ENCODE data around the gene NFIB. TPM values are rescaled to one million over a fixed set of nuclear protein-coding genes. Genes with fewer than 3 reads are reported as not detected.

The NFIB gene
- polyA plus RNA-seq, 1 of the 3 experiments (the other 2 are of a cell fraction) = 9.2 TPM

GRCh38 chr9:14185016-14185415 is 128.9 kb downstream of the NFIB start:
- Histone ChIP-seq H3K36me3 (replicated peaks in 1 of 2; ENCODE audit: control insufficient read depth in 1 of 2, insufficient read depth in 2 of 2, low read length in 1 of 2) (peaks cover 0 to 3% of the 10 kb centered on the region in 2 experiments), H3K27ac (ENCODE audit: low read depth in 2 of 2, low read length in 1 of 2) (no peak overlapping the region), H3K4me2 (no peak overlapping the region), H3K4me1 (ENCODE audit: control insufficient read depth in 1 of 2, insufficient read depth in 2 of 2, low read depth in 1 of 2, low read length in 1 of 2) (peaks cover 6 to 23% of the 10 kb centered on the region in 2 experiments; a peak in 3 of 4 replicates), H3K9ac (no peak overlapping the region), H3K4me3 (ENCODE audit: low read depth in 2 of 2, low read length in 1 of 2) (no peak overlapping the region), H3K27me3 (ENCODE audit: insufficient read depth) (no peaks in the 10 kb centered on the region), H3F3A (replicated peaks; ENCODE audit: insufficient read depth) (no peaks in the 10 kb centered on the region), H3K9me2 (no peaks in the 10 kb centered on the region), H3K79me2 (ENCODE audit: insufficient read depth) (peaks cover 47% of the 10 kb centered on the region), H4K20me1 (ENCODE audit: insufficient read depth) (peaks cover 4% of the 10 kb centered on the region; the same call in 1 of the 2 replicates), H2AFZ (ENCODE audit: low read depth) (no peak overlapping the region), H3K9me3 (no peaks in the 10 kb centered on the region)
- TF ChIP-seq EP300 (IDR thresholded peaks at IDR 0.05; ENCODE audit: borderline replicate concordance in 1 of 2, low read depth in 1 of 2, low read length in 1 of 2) (no peak), CHD2 (IDR thresholded peaks at IDR 0.05; ENCODE audit: low read length, partially characterized antibody) (no peak), RFX5 (IDR thresholded peaks at IDR 0.05; ENCODE audit: low read length) (no peak), TAF1 (IDR thresholded peaks at IDR 0.05; ENCODE audit: borderline replicate concordance, low read depth, low read length) (no peak), USF1 (IDR thresholded peaks at IDR 0.05; ENCODE audit: borderline replicate concordance, low read depth) (no peak), MXI1 (IDR thresholded peaks at IDR 0.05; ENCODE audit: low read depth, low read length) (no peak), MAX (IDR thresholded peaks at IDR 0.05; ENCODE audit: low read depth) (no peak), ZBTB33 (IDR thresholded peaks at IDR 0.05; ENCODE audit: borderline replicate concordance, low read depth) (no peak), GATA2 (CRISPR knock-in tag; IDR thresholded peaks at IDR 0.05) (no peak), JUND (IDR thresholded peaks at IDR 0.05) (no peak), NFIC (IDR thresholded peaks at IDR 0.05; ENCODE audit: borderline replicate concordance) (no peak), TCF12 (IDR thresholded peaks at IDR 0.05) (no peak)
- TF ChIP-seq, protein P1, sequence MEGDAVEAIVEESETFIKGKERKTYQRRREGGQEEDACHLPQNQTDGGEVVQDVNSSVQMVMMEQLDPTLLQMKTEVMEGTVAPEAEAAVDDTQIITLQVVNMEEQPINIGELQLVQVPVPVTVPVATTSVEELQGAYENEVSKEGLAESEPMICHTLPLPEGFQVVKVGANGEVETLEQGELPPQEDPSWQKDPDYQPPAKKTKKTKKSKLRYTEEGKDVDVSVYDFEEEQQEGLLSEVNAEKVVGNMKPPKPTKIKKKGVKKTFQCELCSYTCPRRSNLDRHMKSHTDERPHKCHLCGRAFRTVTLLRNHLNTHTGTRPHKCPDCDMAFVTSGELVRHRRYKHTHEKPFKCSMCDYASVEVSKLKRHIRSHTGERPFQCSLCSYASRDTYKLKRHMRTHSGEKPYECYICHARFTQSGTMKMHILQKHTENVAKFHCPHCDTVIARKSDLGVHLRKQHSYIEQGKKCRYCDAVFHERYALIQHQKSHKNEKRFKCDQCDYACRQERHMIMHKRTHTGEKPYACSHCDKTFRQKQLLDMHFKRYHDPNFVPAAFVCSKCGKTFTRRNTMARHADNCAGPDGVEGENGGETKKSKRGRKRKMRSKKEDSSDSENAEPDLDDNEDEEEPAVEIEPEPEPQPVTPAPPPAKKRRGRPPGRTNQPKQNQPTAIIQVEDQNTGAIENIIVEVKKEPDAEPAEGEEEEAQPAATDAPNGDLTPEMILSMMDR (IDR thresholded peaks at IDR 0.05) = no peak
- ChIA-PET CTCF (no interaction called here), POLR2A (no interaction called here)
- no peak for DNase-seq
- 98% methylated on average over 2 of the region's 2 CpGs for WGBS (ENCODE audit: low lambda C conversion rate)

DNA sequence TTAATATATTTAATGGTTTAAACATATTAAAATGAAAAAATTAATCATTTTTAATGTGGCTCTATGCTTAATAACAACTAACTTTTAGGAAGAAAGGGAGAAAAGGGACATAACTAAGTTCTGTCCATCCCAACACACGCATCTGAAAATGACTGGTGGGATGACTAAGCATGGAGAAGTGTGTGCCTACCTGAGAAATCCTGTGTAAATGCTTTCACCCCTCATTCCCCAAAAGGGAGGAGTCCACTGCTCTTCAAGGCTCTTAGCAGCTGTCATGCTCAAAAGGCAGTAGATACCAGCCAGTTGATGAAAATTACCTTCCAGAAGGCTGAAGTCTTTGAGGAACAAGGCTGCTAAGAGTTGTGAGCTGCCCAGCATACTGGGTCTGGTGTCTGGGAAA is 130.9 kb downstream of the NFIB start:
- Histone ChIP-seq H3K4me2 (no peak overlapping the region), H3K9ac (no peak overlapping the region), H3K4me1 (ENCODE audit: control insufficient read depth in 1 of 2, insufficient read depth in 2 of 2, low read depth in 1 of 2, low read length in 1 of 2) (peaks cover 11 to 16% of the 10 kb centered on the region in 2 experiments; a peak in 3 of 4 replicates), H3K9me3 (no peaks in the 10 kb centered on the region), H3K9me2 (no peaks in the 10 kb centered on the region), H3K36me3 (replicated peaks in 1 of 2; ENCODE audit: control insufficient read depth in 1 of 2, insufficient read depth in 2 of 2, low read length in 1 of 2) (peaks cover 0 to 15% of the 10 kb centered on the region in 2 experiments), H2AFZ (ENCODE audit: low read depth) (no peak overlapping the region), H4K20me1 (ENCODE audit: insufficient read depth) (peaks cover 3% of the 10 kb centered on the region; the same call in 1 of the 2 replicates), H3K27ac (ENCODE audit: low read depth in 2 of 2, low read length in 1 of 2) (no peak overlapping the region), H3K4me3 (ENCODE audit: low read depth in 2 of 2, low read length in 1 of 2) (no peak overlapping the region), H3K79me2 (ENCODE audit: insufficient read depth) (peaks cover 33% of the 10 kb centered on the region), H3K27me3 (ENCODE audit: insufficient read depth) (no peaks in the 10 kb centered on the region), H3F3A (replicated peaks; ENCODE audit: insufficient read depth) (no peaks in the 10 kb centered on the region)
- WGBS (ENCODE audit: low lambda C conversion rate) = 100% methylated on average over 1 of the region's 1 CpG
- ChIA-PET CTCF (no interaction called here), POLR2A (no interaction called here)
- DNase-seq = no peak
- no peak for TF ChIP-seq CHD2 (IDR thresholded peaks at IDR 0.05; ENCODE audit: low read length, partially characterized antibody)
- TF ChIP-seq RXRA (IDR thresholded peaks at IDR 0.05; ENCODE audit: borderline replicate concordance, low read depth) = no peak
- TF ChIP-seq EZH2phosphoT487 (IDR thresholded peaks at IDR 0.05; ENCODE audit: borderline replicate concordance, low read depth) = no peak
- no peak for TF ChIP-seq RFX5 (IDR thresholded peaks at IDR 0.05; ENCODE audit: low read length)
- TF ChIP-seq ZBTB33 (IDR thresholded peaks at IDR 0.05; ENCODE audit: borderline replicate concordance, low read depth) = no peak
- TF ChIP-seq POLR2AphosphoS5 (IDR thresholded peaks at IDR 0.05; ENCODE audit: low read depth, low read length) = no peak
- no peak for TF ChIP-seq YY1 (IDR thresholded peaks at IDR 0.05; ENCODE audit: low read depth)
- TF ChIP-seq FOXM1 (IDR thresholded peaks at IDR 0.05; ENCODE audit: low read depth) = no peak
- TF ChIP-seq ELF1 (IDR thresholded peaks at IDR 0.05) = no peak
- no peak for TF ChIP-seq FOXJ3 (CRISPR knock-in tag; IDR thresholded peaks at IDR 0.05)
- TF ChIP-seq USF1 (IDR thresholded peaks at IDR 0.05; ENCODE audit: borderline replicate concordance, low read depth) = no peak
- TF ChIP-seq GABPA (IDR thresholded peaks at IDR 0.05; ENCODE audit: low read depth) = no peak
- TF ChIP-seq FOSL2 (IDR thresholded peaks at IDR 0.05; ENCODE audit: borderline replicate concordance, low read depth) = no peak

Measured in SK-N-SH (cell line).